COLO668 (cell line): ENCODE results near the gene ZNF688.
A peak's percentile ranks its signal among the peaks of the same experiment; 100 is the strongest.
"Not testable (repeated sequence)": the region's sequence is repeated elsewhere in the genome, so short reads cannot be mapped to it uniquely, and the experiment has no call there.

Experiments used
- DNase-seq: peaks from one replicate; lab custom pipeline; 2025; ENCODE audit not compliant: unreplicated experiment; lab: John Stamatoyannopoulos, UW

The ZNF688 gene

GRCh38 chr16:30571445-30572322 is at the start of gene ZNF688:
TSS of gene ZNF688 (minus strand) at chr16:30571714. CDS start at chr16:30571629, 85 bp downstream.
- DNase-seq = peak; percentile 87

- no peak for DNase-seq
Measured at GRCh38 chr16:30620169-30620568, 48.7 kb upstream of the ZNF688 start.

- no peak for DNase-seq
Measured at GRCh38 chr16:30619638-30620037, 48.1 kb upstream of the ZNF688 start.

GRCh38 chr16:30619202-30619601 is 47.7 kb upstream of the ZNF688 start:
- DNase-seq = no peak

- peak; percentile 54 for DNase-seq
Measured at GRCh38 chr16:30615358-30616091, 44.0 kb upstream of the ZNF688 start.

- peak; percentile 94 for DNase-seq
Measured at GRCh38 chr16:30609926-30610839, 38.7 kb upstream of the ZNF688 start, which contains the start of gene ZNF689. TSS of gene ZNF689 (minus strand) at chr16:30610389. CDS start at chr16:30610041, 348 bp downstream.

- DNase-seq = peak; percentile 54
Measured at GRCh38 chr16:30609002-30609925, 37.8 kb upstream of the ZNF688 start.

GRCh38 chr16:30606004-30606403 is 34.5 kb upstream of the ZNF688 start:
- DNase-seq = no peak

- no peak for DNase-seq
Measured at GRCh38 chr16:30605158-30605557, 33.6 kb upstream of the ZNF688 start.

- no peak for DNase-seq
Measured at GRCh38 chr16:30604316-30604947, 32.9 kb upstream of the ZNF688 start.

- DNase-seq = no peak
Measured at GRCh38 chr16:30603945-30604315, 32.4 kb upstream of the ZNF688 start.

- DNase-seq = no peak
Measured at GRCh38 chr16:30602616-30603277, 31.2 kb upstream of the ZNF688 start.

- no peak for DNase-seq
Measured at GRCh38 chr16:30601966-30602365, 30.5 kb upstream of the ZNF688 start.

- no peak for DNase-seq
Measured at GRCh38 chr16:30600929-30601328, 29.4 kb upstream of the ZNF688 start.

- peak; percentile 8 for DNase-seq
Measured at GRCh38 chr16:30600215-30600614, 28.7 kb upstream of the ZNF688 start.

- no peak for DNase-seq
Measured at GRCh38 chr16:30592871-30593270, 21.4 kb upstream of the ZNF688 start.

- not testable (repeated sequence) for DNase-seq
Measured at GRCh38 chr16:30590869-30591268, 19.4 kb upstream of the ZNF688 start.

- DNase-seq = not testable (repeated sequence)
Measured at GRCh38 chr16:30589582-30589981, 18.1 kb upstream of the ZNF688 start.

- no peak for DNase-seq
Measured at GRCh38 chr16:30588651-30589050, 17.1 kb upstream of the ZNF688 start.
